ENCODE measurements around the gene HBA1.

- TF ChIP-seq POLR2A (IDR thresholded peaks at IDR 0.05; ENCODE audit: low read depth, low read length), result no peak
- no peak for TF ChIP-seq POLR2AphosphoS5 (IDR thresholded peaks at IDR 0.05; ENCODE audit: low read depth, low read length)
- no peak for TF ChIP-seq TAF1 (IDR thresholded peaks at IDR 0.05; ENCODE audit: borderline replicate concordance, low read depth, low read length)
Observed at GRCh38 chr16:177981-178667, 1.6 kb downstream of the HBA1 start.

Data from GM12892 (cell line).